A673 (cell line): ENCODE measurements around the gene TMOD2. TPM values are rescaled to one million over a fixed set of nuclear protein-coding genes. Genes with fewer than 3 reads are reported as not detected.

Experiments used
- BruUV-seq: library from RNA; stranded (reverse); fragments of 400-500 nt; replicated peaks from 2 replicates; lab custom pipeline; 2021; lab: Mats Ljungman, UMichigan
- CTCF ChIA-PET: fragments of 300-600 bp; sonication (Branson Sonifier 250); formaldehyde crosslinking; loops from one replicate; lab custom pipeline; 2022; ENCODE audit warnings: antibody characterized with exemption; lab: Charles Lee
- POLR2A ChIA-PET: fragments of 300-600 bp; sonication (Branson Sonifier 250); formaldehyde crosslinking; loops from one replicate; lab custom pipeline; 2022; ENCODE audit warnings: antibody characterized with exemption; ENCODE audit not compliant: low non-redundant PET; lab: Charles Lee
- DNase-seq: peaks from one replicate; pipeline ENCODE4 v3.0.0-alpha.2; 2015; ENCODE audit warnings: low spot score
- H3K27ac ChIP-seq: fragments of 200-600 bp; sonication (generic); 2 replicates; pipeline ENCODE4 v1.5.1; 2016; ENCODE audit warnings: mixed run types, low read depth, mild to moderate bottlenecking, mixed read lengths, antibody characterized with exemption, low read length; ENCODE audit not compliant: poor library complexity, severe bottlenecking
- H3K27me3 ChIP-seq: fragments of 200-600 bp; sonication (generic); replicated peaks from 2 replicates; pipeline ENCODE4 v1.6.1; 2017; ENCODE audit warnings: mixed run types, low read depth, mild to moderate bottlenecking, mixed read lengths, antibody characterized with exemption, low read length; ENCODE audit not compliant: insufficient read depth, poor library complexity
- H3K36me3 ChIP-seq: fragments of 200-600 bp; sonication (generic); 2 replicates; pipeline ENCODE4 v1.6.1; 2016; ENCODE audit warnings: mixed run types, mild to moderate bottlenecking, mixed read lengths, antibody characterized with exemption, low read length; ENCODE audit not compliant: insufficient read depth, poor library complexity, severe bottlenecking
- H3K4me1 ChIP-seq: fragments of 200-600 bp; sonication (generic); 2 replicates; pipeline ENCODE4 v1.6.1; 2017; ENCODE audit warnings: mixed run types, mild to moderate bottlenecking, mixed read lengths, antibody characterized with exemption, low read length; ENCODE audit not compliant: insufficient read depth, poor library complexity, severe bottlenecking
- H3K4me3 ChIP-seq: fragments of 200-600 bp; sonication (generic); 2 replicates; pipeline ENCODE4 v1.5.1; 2016; ENCODE audit warnings: low read depth, mixed run types, mild to moderate bottlenecking, mixed read lengths, low read length; ENCODE audit not compliant: poor library complexity, severe bottlenecking
- H3K9me3 ChIP-seq: fragments of 200-600 bp; sonication (generic); 2 replicates; pipeline ENCODE4 v1.6.1; 2016; ENCODE audit warnings: mixed run types, low read depth, mild to moderate bottlenecking, mixed read lengths, antibody characterized with exemption, low read length; ENCODE audit not compliant: poor library complexity, severe bottlenecking
- CTCF ChIP-seq: fragments of 300-800, 200-600 bp; sonication (generic); conservative IDR thresholded peaks from 2 replicates; pipeline ENCODE4 v1.5.1; 2017; ENCODE audit warnings: low read depth, mild to moderate bottlenecking, antibody characterized with exemption, low read length, moderate library complexity, mixed read lengths
- EZH2 ChIP-seq: fragments of 200-600 bp; sonication (generic); IDR thresholded peaks from 2 replicates; pipeline ENCODE4 v1.6.1; 2017; ENCODE audit warnings: borderline replicate concordance, low read depth, mild to moderate bottlenecking, mixed read lengths, antibody characterized with exemption, low read length; ENCODE audit not compliant: poor library complexity, severe bottlenecking
- intact Hi-C: fragments of 100-400 bp; cut with micrococcal nuclease; formaldehyde crosslinking; loops from one replicate; pipeline ENCODE4 v1.10.0; 2022; ENCODE audit not compliant: unreplicated experiment
- total RNA-seq: library from RNA; stranded (reverse); gene quantifications from 2 replicates; pipeline ENCODE4 v1.2.3, GENCODE V29; 2021

The TMOD2 gene
- total RNA-seq, 1 experiment from 2014 or later: 0.67 TPM

DNA sequence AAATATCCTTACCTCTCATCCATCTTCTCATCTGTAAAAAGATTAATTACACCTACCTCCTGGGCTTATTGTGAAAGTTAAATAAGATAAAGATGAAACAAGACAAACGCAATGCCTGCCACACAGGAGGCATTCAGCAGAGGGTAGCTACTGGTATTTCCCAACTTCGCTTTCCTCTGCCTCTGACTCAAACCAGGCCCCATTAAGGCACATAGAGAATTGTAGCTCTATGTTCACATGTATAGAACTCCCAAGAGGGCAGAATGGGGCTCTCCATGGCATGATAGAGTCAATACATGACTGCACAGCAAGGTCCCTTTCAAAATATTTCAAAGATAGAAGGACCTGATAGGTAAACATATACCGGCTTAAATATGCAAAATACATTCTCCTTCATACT, 15.3 kb upstream of the TMOD2 start:
- TF ChIP-seq CTCF (no peak), EZH2 (no peak)
- H3K4me1 ChIP-seq: no peaks in the 10 kb centered on the region
- H3K27ac ChIP-seq: no peak overlapping the region
- DNase-seq: no peak
- H3K9me3 ChIP-seq: no peaks in the 10 kb centered on the region
- no TSS peak for BruUV-seq
- H3K4me3 ChIP-seq: no peak overlapping the region
- no peaks in the 10 kb centered on the region for H3K27me3 ChIP-seq
- intact Hi-C loops: no loop called here
- ChIA-PET CTCF (no interaction called here), POLR2A (no interaction called here)
- no peaks in the 10 kb centered on the region for H3K36me3 ChIP-seq

DNA sequence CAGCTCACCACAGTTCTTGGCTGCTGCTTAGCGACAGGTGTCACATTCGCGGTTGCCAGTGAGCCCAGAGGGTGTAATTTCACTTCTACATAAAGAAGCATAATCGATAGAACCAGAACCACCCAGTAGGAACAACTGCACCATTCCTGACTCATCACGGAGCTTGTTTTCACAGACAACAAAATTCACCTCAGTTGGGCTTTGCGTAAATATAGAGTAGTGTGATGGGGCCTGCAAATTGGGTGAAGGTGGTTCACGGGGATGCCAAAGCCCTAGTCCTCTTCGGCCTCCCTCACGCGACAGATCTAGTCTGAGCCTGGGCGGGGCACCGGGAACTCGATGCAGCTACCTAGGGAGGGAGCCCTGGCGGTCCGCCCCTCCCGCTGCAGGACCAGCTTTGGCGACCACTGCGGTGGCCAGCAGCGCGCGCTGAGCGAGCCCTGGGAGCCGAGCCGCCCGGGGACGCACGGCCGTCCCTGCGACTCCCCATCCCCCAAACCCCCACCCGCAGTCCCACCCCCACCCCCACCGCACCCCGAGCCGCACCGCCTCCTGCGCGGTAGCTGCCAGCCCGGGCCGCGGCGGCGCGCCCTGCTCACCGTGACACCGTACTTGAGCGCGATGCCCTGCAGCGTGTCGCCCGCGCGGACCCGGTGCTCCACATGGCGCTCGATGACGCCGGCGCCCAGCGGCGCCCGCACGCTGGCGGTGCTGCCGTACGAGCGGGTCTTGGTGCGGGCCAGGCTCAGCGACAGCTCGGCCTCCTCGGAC, 14.5 kb upstream of the TMOD2 start:
- DNase-seq: peak; percentile 49
- Histone ChIP-seq H3K27ac (peak overlapping the region; percentile 19), H3K4me3 (peak overlapping the region; percentile 62), H3K9me3 (no peaks in the 10 kb centered on the region), H3K27me3 (no peaks in the 10 kb centered on the region), H3K36me3 (no peaks in the 10 kb centered on the region), H3K4me1 (no peaks in the 10 kb centered on the region)
- intact Hi-C loops: no loop called here
- ChIA-PET CTCF (no interaction called here), POLR2A (no interaction called here)
- TF ChIP-seq EZH2 (no peak), CTCF (no peak)
- BruUV-seq: no TSS peak

- TF ChIP-seq EZH2 (no peak), CTCF (no peak)
- DNase-seq: peak; percentile 55
- Histone ChIP-seq H3K4me3 (peak within 1 kb of the TSS; percentile 62), H3K27ac (peak within 1 kb of the TSS; percentile 19), H3K4me1 (no peaks in the 10 kb centered on the region), H3K27me3 (no peaks in the 10 kb centered on the region), H3K36me3 (no peaks in the 10 kb centered on the region), H3K9me3 (no peaks in the 10 kb centered on the region)
- POLR2A ChIA-PET: interaction anchor here (0.6 kb wide), 1 partner anchor 87 kb away, joined by 4 read pairs; no protein-coding TSS in a partner anchor
- BruUV-seq: no TSS peak
- intact Hi-C loops: no loop called here
- CTCF ChIA-PET: interaction anchor here (0.6 kb wide), 1 partner anchor 39 kb away, joined by 3 read pairs; no protein-coding TSS in a partner anchor
Observed at GRCh38 chr15:51737522-51738305, 13.7 kb upstream of the TMOD2 start, which contains the start of gene LYSMD2. Gene LYSMD2, minus strand, starts transcription at chr15:51737655. Its CDS starts 33 bp downstream, at chr15:51737622.
